Neural cell (in vitro differentiated cells): ENCODE results near the gene ZNF582. TPM values are rescaled to one million over a fixed set of nuclear protein-coding genes. Genes with fewer than 3 reads are reported as not detected.

Experiments
- H2AFZ ChIP-seq: fragments of 200-600, 300-800 bp; sonication (generic), shearing (Covaris generic); 2 replicates; pipeline ENCODE4 v1.6.0; 2014; ENCODE audit warnings: low read depth, mild to moderate bottlenecking, antibody characterized with exemption, low read length, moderate library complexity
- H3F3A ChIP-seq: fragments of 200-600 bp; shearing (Covaris generic); 2 replicates; pipeline ENCODE4 v1.6.1; 2016; ENCODE audit warnings: mild to moderate bottlenecking, moderate library complexity, mixed read lengths, antibody characterized with exemption, low read length; ENCODE audit not compliant: insufficient read depth, poor library complexity, severe bottlenecking
- H3K27ac ChIP-seq: fragments of 200-600, 300-800 bp; sonication (generic), shearing (Covaris generic); 2 replicates; pipeline ENCODE4 v1.5.1; 2014; ENCODE audit warnings: mild to moderate bottlenecking, low read length, moderate library complexity
- H3K27me3 ChIP-seq: fragments of 300-800, 200-600 bp; sonication (generic), shearing (Covaris generic); 2 replicates; pipeline ENCODE4 v1.6.0; 2014; ENCODE audit warnings: mild to moderate bottlenecking, low read depth, low read length, moderate library complexity; ENCODE audit not compliant: insufficient read depth
- H3K36me3 ChIP-seq: fragments of 300-800, 200-600 bp; sonication (generic), shearing (Covaris generic); 2 replicates; pipeline ENCODE4 v1.5.1; 2014; ENCODE audit warnings: mild to moderate bottlenecking, antibody characterized with exemption, low read length, moderate library complexity; ENCODE audit not compliant: insufficient read depth
- H3K4me2 ChIP-seq: fragments of 300-800, 200-600 bp; sonication (generic), shearing (Covaris generic); 2 replicates; pipeline ENCODE4 v1.6.0; 2014; ENCODE audit warnings: mild to moderate bottlenecking, low read length
- H3K4me3 ChIP-seq: fragments of 300-800, 200-600 bp; sonication (generic), shearing (Covaris generic); 2 replicates; pipeline ENCODE4 v1.5.1; 2014; ENCODE audit warnings: mild to moderate bottlenecking, low read length, moderate library complexity
- H3K79me2 ChIP-seq: fragments of 200-600 bp; shearing (Covaris generic); replicated peaks from 2 replicates; pipeline ENCODE4 v1.6.0; 2014; ENCODE audit warnings: mild to moderate bottlenecking, low read length, moderate library complexity; ENCODE audit not compliant: insufficient read depth
- H3K9ac ChIP-seq: fragments of 300-800, 200-600 bp; sonication (generic), shearing (Covaris generic); 2 replicates; pipeline ENCODE4 v1.6.1; 2016; ENCODE audit warnings: mild to moderate bottlenecking, low read length, mixed read lengths
- H3K9me2 ChIP-seq: fragments of 200-600 bp; shearing (Covaris generic); 2 replicates; pipeline ENCODE4 v1.6.1; 2016; ENCODE audit warnings: mild to moderate bottlenecking, low read length, mixed read lengths; ENCODE audit not compliant: insufficient read depth
- H3K9me3 ChIP-seq: fragments of 200-600, 300-800 bp; sonication (generic), shearing (Covaris generic); 2 replicates; pipeline ENCODE4 v1.6.1; 2016; ENCODE audit warnings: mild to moderate bottlenecking, mixed run types, low read length, moderate library complexity, mixed read lengths
- H4K20me1 ChIP-seq: fragments of 200-600 bp; shearing (Covaris generic); 2 replicates; pipeline ENCODE4 v1.6.1; 2016; ENCODE audit warnings: mild to moderate bottlenecking, mixed run types; ENCODE audit not compliant: insufficient read depth
- EP300 ChIP-seq: fragments of 450-650 bp; conservative IDR thresholded peaks from 2 replicates; pipeline ENCODE4 v1.6.1; 2014; ENCODE audit warnings: antibody characterized with exemption, mild to moderate bottlenecking, moderate library complexity; ENCODE audit not compliant: poor library complexity, severe bottlenecking
- EZH2 ChIP-seq: fragments of 200-600, 300-800 bp; shearing (Covaris generic), sonication (generic); IDR thresholded peaks from 2 replicates; pipeline ENCODE4 v1.6.1; 2014; ENCODE audit warnings: antibody characterized with exemption, low read length, borderline replicate concordance, mild to moderate bottlenecking; ENCODE audit not compliant: insufficient read depth, poor library complexity, severe bottlenecking
- MXI1 ChIP-seq: fragments of 450-650 bp; conservative IDR thresholded peaks from 2 replicates; pipeline ENCODE4 v1.6.1; 2014; ENCODE audit warnings: antibody characterized with exemption, mild to moderate bottlenecking; ENCODE audit not compliant: poor library complexity, severe bottlenecking
- POLR2AphosphoS5 ChIP-seq: IDR thresholded peaks from 2 replicates; pipeline ENCODE4 v1.6.1; 2012
- RAD21 ChIP-seq: fragments of 450-650 bp; conservative IDR thresholded peaks from 2 replicates; pipeline ENCODE4 v1.6.1; 2014; ENCODE audit warnings: antibody characterized with exemption, mild to moderate bottlenecking, moderate library complexity
- REST ChIP-seq: IDR thresholded peaks from 2 replicates; pipeline ENCODE4 v1.6.1; 2012; ENCODE audit warnings: borderline replicate concordance
- SMC3 ChIP-seq: fragments of 450-650 bp; conservative IDR thresholded peaks from 2 replicates; pipeline ENCODE4 v1.6.1; 2014; ENCODE audit warnings: antibody characterized with exemption, mild to moderate bottlenecking, moderate library complexity; ENCODE audit not compliant: poor library complexity
- TAF1 ChIP-seq: IDR thresholded peaks from 2 replicates; pipeline ENCODE4 v1.6.1; 2012; ENCODE audit warnings: low read depth
- polyA plus RNA-seq: library from polyadenylated mRNA; depleted of rRNA; stranded (reverse); fragments of >200 nt; gene quantifications from 2 replicates; pipeline ENCODE4 v1.2.3, GENCODE V29; 2014
- TF ChIP-seq, protein P1 (sequence below): fragments of 450-650 bp; IDR thresholded peaks from 2 replicates; pipeline ENCODE4 v1.5.1; 2014; ENCODE audit warnings: antibody characterized with exemption, mild to moderate bottlenecking, moderate library complexity; ENCODE audit not compliant: poor library complexity, severe bottlenecking

Gene ZNF582
- polyA plus RNA-seq, 1 donor from 2014 or later = 14.6 TPM

- Histone ChIP-seq H3K9ac (no peak overlapping the region), H3F3A (no peaks in the 10 kb centered on the region), H3K9me2 (no peaks in the 10 kb centered on the region), H3K27me3 (no peaks in the 10 kb centered on the region), H3K36me3 (peaks cover 3% of the 10 kb centered on the region), H2AFZ (no peak overlapping the region), H3K27ac (no peak overlapping the region), H3K9me3 (no peaks in the 10 kb centered on the region), H3K79me2 (peaks cover 26% of the 10 kb centered on the region), H3K4me2 (no peak overlapping the region), H3K4me3 (no peak overlapping the region), H4K20me1 (no peaks in the 10 kb centered on the region)
- TF ChIP-seq TAF1 = no peak
- TF ChIP-seq POLR2AphosphoS5 = no peak
- TF ChIP-seq, protein P1, sequence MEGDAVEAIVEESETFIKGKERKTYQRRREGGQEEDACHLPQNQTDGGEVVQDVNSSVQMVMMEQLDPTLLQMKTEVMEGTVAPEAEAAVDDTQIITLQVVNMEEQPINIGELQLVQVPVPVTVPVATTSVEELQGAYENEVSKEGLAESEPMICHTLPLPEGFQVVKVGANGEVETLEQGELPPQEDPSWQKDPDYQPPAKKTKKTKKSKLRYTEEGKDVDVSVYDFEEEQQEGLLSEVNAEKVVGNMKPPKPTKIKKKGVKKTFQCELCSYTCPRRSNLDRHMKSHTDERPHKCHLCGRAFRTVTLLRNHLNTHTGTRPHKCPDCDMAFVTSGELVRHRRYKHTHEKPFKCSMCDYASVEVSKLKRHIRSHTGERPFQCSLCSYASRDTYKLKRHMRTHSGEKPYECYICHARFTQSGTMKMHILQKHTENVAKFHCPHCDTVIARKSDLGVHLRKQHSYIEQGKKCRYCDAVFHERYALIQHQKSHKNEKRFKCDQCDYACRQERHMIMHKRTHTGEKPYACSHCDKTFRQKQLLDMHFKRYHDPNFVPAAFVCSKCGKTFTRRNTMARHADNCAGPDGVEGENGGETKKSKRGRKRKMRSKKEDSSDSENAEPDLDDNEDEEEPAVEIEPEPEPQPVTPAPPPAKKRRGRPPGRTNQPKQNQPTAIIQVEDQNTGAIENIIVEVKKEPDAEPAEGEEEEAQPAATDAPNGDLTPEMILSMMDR = no peak
- TF ChIP-seq SMC3 = no peak
- TF ChIP-seq EZH2 = no peak
- TF ChIP-seq EP300 = no peak
- TF ChIP-seq MXI1 = no peak
- TF ChIP-seq RAD21 = no peak
- no peak for TF ChIP-seq REST
Observed at GRCh38 chr19:56400485-56400884, 7.2 kb upstream of the ZNF582 start.

DNA sequence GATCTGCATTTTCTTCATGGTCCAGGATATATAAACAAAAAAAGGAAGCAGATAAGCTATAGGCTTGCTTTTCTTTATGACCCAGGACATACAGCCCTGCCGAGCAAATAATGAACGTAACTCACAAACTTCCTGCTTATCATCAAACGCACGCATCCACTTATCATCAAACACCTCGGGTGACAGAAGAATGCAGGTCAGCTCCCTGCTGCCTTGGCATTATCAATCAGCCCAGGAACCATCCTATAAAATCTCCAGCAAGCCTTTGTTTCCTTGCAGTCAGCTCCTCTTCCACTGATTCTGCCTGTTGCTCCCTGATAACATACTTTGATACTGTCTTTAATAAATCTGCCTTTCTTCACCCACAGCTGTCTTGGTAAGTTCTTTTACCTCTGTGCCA is 5.5 kb upstream of the ZNF582 start:
- no peaks in the 10 kb centered on the region for H3K9me2 ChIP-seq
- no peak overlapping the region for H3K9ac ChIP-seq
- H3K36me3 ChIP-seq = peaks cover 3% of the 10 kb centered on the region
- no peak overlapping the region for H2AFZ ChIP-seq
- TF ChIP-seq RAD21 = no peak
- no peak for TF ChIP-seq REST
- TF ChIP-seq SMC3 = no peak
- no peaks in the 10 kb centered on the region for H3K27me3 ChIP-seq
- peaks cover 12% of the 10 kb centered on the region for H3K79me2 ChIP-seq
- H3K4me2 ChIP-seq = no peak overlapping the region
- H4K20me1 ChIP-seq = no peaks in the 10 kb centered on the region
- H3K4me3 ChIP-seq = no peak overlapping the region
- no peak overlapping the region for H3K27ac ChIP-seq
- no peaks in the 10 kb centered on the region for H3F3A ChIP-seq
- H3K9me3 ChIP-seq = no peaks in the 10 kb centered on the region
